B cell (primary cell): ENCODE measurements around the gene UBD. TPM values are rescaled to one million over a fixed set of nuclear protein-coding genes. Genes with fewer than 3 reads are reported as not detected.

Experiments
- ATAC-seq: fragments of 200-7000 bp; cut with Tn5 transposase; one replicate; pipeline ENCODE4 v1.10.0; 2021; ENCODE audit warnings: low read depth, mild to moderate bottlenecking, moderate number of reproducible peaks, moderate library complexity
- CTCF ChIA-PET: fragments of 350-600 bp; sonication (Branson Sonifier 250); formaldehyde crosslinking; loops from one replicate; lab custom pipeline; 2021; ENCODE audit warnings: antibody characterized with exemption, inconsistent platforms; lab: Charles Lee
- POLR2A ChIA-PET: fragments of 350-600 bp; sonication (Branson Sonifier 250); formaldehyde crosslinking; loops from one replicate; lab custom pipeline; 2021; ENCODE audit warnings: antibody characterized with exemption; lab: Charles Lee
- DNase-seq: peaks from one replicate; pipeline ENCODE4 v3.0.0; 2013
- H2AFZ ChIP-seq: 2 replicates; pipeline ENCODE4 v1.6.1; 2012; ENCODE audit warnings: mild to moderate bottlenecking, low read depth, low read length; ENCODE audit not compliant: insufficient read depth, poor library complexity, severe bottlenecking
- H3K27ac ChIP-seq, 2 donors: 1 replicate in 1 of 2; 2 replicates in 1 of 2; pipeline ENCODE4 v1.5.1; 2012 to 2013; ENCODE audit warnings: low read length in 2 of 2, mild to moderate bottlenecking in 2 of 2, moderate library complexity in 1 of 2
- H3K27me3 ChIP-seq, 4 experiments: fragments of 200-600 bp in 1 of 4; sonication (generic) in 1 of 4; replicated peaks in 1 of 4; 1 replicate in 2 of 4; 2 replicates in 2 of 4; pipeline versions ENCODE4 v1.6.1 to v1.7.0; 2013 to 2016; ENCODE audit warnings: low read length in 3 of 4, mild to moderate bottlenecking in 2 of 4, mixed read lengths in 1 of 4, moderate library complexity in 1 of 4; ENCODE audit not compliant: insufficient read depth in 4 of 4, control insufficient read depth in 3 of 4; ENCODE audit errors: control extremely low read depth in 1 of 4
- H3K36me3 ChIP-seq, 2 experiments: replicated peaks in 1 of 2; 1 replicate in 1 of 2; 2 replicates in 1 of 2; pipeline versions ENCODE4 v1.6.1 to v1.7.1; 2013; ENCODE audit warnings: low read length in 1 of 2; ENCODE audit not compliant: insufficient read depth in 2 of 2, control insufficient read depth in 1 of 2; ENCODE audit errors: control extremely low read depth in 1 of 2, extremely low read depth in 1 of 2
- H3K4me1 ChIP-seq, 2 donors: fragments of 200-600 bp in 1 of 2; sonication (generic) in 1 of 2; 1 replicate in 1 of 2; 2 replicates in 1 of 2; pipeline versions ENCODE4 v1.5.1 to v1.6.1; 2013 to 2017; ENCODE audit warnings: low read length in 2 of 2; ENCODE audit not compliant: control insufficient read depth in 2 of 2, insufficient read depth in 2 of 2
- H3K4me2 ChIP-seq: replicated peaks from 2 replicates; pipeline ENCODE3; 2012; ENCODE audit warnings: mild to moderate bottlenecking, low read depth, low read length; ENCODE audit not compliant: poor library complexity, severe bottlenecking
- H3K4me3 ChIP-seq, 5 experiments: fragments of 200-600 bp in 1 of 5; sonication (generic) in 1 of 5; 1 replicate in 3 of 5; 2 replicates in 2 of 5; pipeline versions ENCODE4 v1.5.1 to v1.7.0; 2011 to 2016; ENCODE audit warnings: low read length in 4 of 5, mild to moderate bottlenecking in 4 of 5, low read depth in 2 of 5, control low read depth in 1 of 5, moderate library complexity in 1 of 5; ENCODE audit not compliant: insufficient read depth in 1 of 5; ENCODE audit errors: control extremely low read depth in 1 of 5, extremely low read depth in 1 of 5
- H3K79me2 ChIP-seq: fragments of 200-600 bp; sonication (generic); one replicate; pipeline ENCODE4 v1.6.0; 2016; ENCODE audit warnings: low read length; ENCODE audit not compliant: control insufficient read depth, insufficient read depth
- H3K9ac ChIP-seq: fragments of 200-600 bp; sonication (generic); 2 replicates; pipeline ENCODE4 v1.6.1; 2017; ENCODE audit warnings: mild to moderate bottlenecking, low read length, moderate library complexity
- H3K9me3 ChIP-seq, 3 donors: one replicate each; pipeline versions ENCODE4 v1.6.1 to v1.7.1; 2013; ENCODE audit warnings: low read length in 2 of 3; ENCODE audit not compliant: control insufficient read depth in 2 of 3, insufficient read depth in 1 of 3; ENCODE audit errors: control extremely low read depth in 1 of 3
- H4K20me1 ChIP-seq: 2 replicates; pipeline ENCODE4 v1.6.0; 2012; ENCODE audit warnings: mild to moderate bottlenecking, low read length; ENCODE audit not compliant: insufficient read depth, control insufficient read depth, poor library complexity, severe bottlenecking
- H3K27ac Mint-ChIP-seq: one replicate; pipeline ENCODE4 v1.8.0; 2021; ENCODE audit warnings: mixed read lengths
- H3K27me3 Mint-ChIP-seq: one replicate; pipeline ENCODE4 v1.8.0; 2021; ENCODE audit warnings: mixed read lengths
- H3K4me1 Mint-ChIP-seq: one replicate; pipeline ENCODE4 v1.8.0; 2021; ENCODE audit warnings: mixed read lengths
- H3K4me3 Mint-ChIP-seq: one replicate; pipeline ENCODE4 v1.8.0; 2021; ENCODE audit warnings: mixed read lengths
- H3K9me3 Mint-ChIP-seq: one replicate; pipeline ENCODE4 v1.8.0; 2022; ENCODE audit warnings: mixed read lengths; ENCODE audit not compliant: insufficient read depth
- EZH2 ChIP-seq: IDR thresholded peaks from 2 replicates; pipeline ENCODE4 v1.6.1; 2012; ENCODE audit warnings: borderline replicate concordance, low read depth, mild to moderate bottlenecking, moderate library complexity, low read length; ENCODE audit not compliant: insufficient read depth, poor library complexity, severe bottlenecking
- WGBS: methylation state at CpG from one replicate; pipeline ENCODE4 v1.1.5; 2013; ENCODE audit warnings: missing lambda C conversion rate; ENCODE audit not compliant: insufficient coverage; 5-methylcytosine and 5-hydroxymethylcytosine counted together
- intact Hi-C: fragments of 100-400 bp; cut with micrococcal nuclease; formaldehyde crosslinking; loops from one replicate; pipeline ENCODE4 v1.10.0; 2022
- polyA plus RNA-seq: library from polyadenylated mRNA; depleted of rRNA; stranded (reverse); fragments of >200 nt; gene quantifications from 2 replicates; pipeline ENCODE4 v1.2.3, GENCODE V29; 2012
- total RNA-seq, 2 donors: library from RNA; stranded (reverse); fragments of 120-200 nt in 1 of 2; gene quantifications; 1 replicate in 1 of 2; 2 replicates in 1 of 2; pipeline versions ENCODE4 v1.2.3 to v1.2.4, GENCODE V29; 2013 to 2022
- TF ChIP-seq, protein P1 (sequence below): fragments of 200-600 bp; IDR thresholded peaks from one replicate; pipeline ENCODE4 v1.8.0; 2022; ENCODE audit warnings: antibody characterized with exemption, mild to moderate bottlenecking

Gene UBD
- total and polyA plus RNA-seq, 2 donors (not counting 1 experiment from before 2014, with no cell fraction given): not detected

DNA sequence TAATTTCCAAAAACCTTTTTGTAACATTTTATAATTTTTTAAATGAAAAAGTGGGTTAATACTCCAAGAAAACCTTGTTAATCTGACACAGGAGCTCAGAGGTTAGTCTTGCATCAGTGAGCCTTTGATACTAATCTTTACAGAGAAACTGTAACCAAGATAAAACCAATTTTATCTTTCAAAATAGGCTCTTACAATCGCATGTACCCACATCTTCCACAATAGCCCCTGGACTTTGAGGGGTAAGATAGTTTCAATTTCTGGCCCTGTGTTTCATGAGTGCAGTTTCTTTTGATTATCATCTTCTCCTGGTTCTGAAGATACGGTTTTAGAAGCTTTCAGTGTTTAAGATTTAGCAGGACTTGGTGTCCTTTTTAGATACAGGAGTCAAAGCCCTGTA, 37.3 kb downstream of the UBD start:
- Mint-ChIP-seq H3K4me3 (no peak overlapping the region), H3K27ac (no peak overlapping the region)

DNA sequence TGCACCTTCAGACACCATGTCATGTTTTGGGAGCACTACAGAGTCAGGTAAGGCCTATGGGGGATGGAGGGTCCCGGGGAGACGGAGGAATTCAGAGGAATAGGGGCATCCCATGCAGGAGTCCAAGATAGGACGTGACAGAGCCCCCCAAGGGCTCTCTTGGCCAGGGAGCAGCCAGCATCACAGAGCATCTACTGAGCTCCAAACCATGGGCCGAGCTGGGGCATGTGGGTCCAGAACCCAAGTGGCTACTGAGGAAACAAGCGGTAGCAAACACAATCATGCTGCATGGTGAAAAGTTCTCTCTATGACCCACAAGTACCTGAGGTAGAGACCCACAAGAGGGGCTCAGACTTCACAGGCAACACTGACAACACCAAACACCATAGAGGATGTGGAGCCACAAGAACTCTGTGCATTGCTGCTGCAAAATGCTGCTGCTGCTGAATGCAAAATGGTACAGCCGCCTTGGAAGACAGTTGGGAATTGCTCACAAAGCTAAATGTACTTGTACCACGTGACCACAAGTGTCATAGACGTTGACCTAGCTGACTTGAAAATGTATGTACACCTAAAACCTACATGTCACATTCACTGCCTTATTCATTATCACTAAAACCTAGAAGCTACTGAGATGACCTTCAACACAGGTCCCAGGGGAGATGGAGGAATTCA, 38.4 kb downstream of the UBD start:
- 60% methylated on average over 8 of the region's 8 CpGs for WGBS
- Histone ChIP-seq H3K27me3 (peaks cover 0 to 10% (median 5%) of the 10 kb centered on the region in 4 experiments), H3K79me2 (no peaks in the 10 kb centered on the region), H3K4me2 (no peak overlapping the region), H3K4me1 (no peaks in the 10 kb centered on the region), H3K27ac (no peak overlapping the region), H3K9me3 (no peaks in the 10 kb centered on the region), H4K20me1 (no peaks in the 10 kb centered on the region), H3K36me3 (no peaks in the 10 kb centered on the region), H3K9ac (no peak overlapping the region), H2AFZ (no peak overlapping the region), H3K4me3 (no peak overlapping the region)
- DNase-seq: no peak
- H3K27ac Mint-ChIP-seq: no peak overlapping the region
- TF ChIP-seq, protein P1, sequence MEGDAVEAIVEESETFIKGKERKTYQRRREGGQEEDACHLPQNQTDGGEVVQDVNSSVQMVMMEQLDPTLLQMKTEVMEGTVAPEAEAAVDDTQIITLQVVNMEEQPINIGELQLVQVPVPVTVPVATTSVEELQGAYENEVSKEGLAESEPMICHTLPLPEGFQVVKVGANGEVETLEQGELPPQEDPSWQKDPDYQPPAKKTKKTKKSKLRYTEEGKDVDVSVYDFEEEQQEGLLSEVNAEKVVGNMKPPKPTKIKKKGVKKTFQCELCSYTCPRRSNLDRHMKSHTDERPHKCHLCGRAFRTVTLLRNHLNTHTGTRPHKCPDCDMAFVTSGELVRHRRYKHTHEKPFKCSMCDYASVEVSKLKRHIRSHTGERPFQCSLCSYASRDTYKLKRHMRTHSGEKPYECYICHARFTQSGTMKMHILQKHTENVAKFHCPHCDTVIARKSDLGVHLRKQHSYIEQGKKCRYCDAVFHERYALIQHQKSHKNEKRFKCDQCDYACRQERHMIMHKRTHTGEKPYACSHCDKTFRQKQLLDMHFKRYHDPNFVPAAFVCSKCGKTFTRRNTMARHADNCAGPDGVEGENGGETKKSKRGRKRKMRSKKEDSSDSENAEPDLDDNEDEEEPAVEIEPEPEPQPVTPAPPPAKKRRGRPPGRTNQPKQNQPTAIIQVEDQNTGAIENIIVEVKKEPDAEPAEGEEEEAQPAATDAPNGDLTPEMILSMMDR: no peak
- TF ChIP-seq EZH2: no peak
- ChIA-PET CTCF (no interaction called here), POLR2A (no interaction called here)
- no peak overlapping the region for H3K4me3 Mint-ChIP-seq
- ATAC-seq: no peak
- intact Hi-C loops: no loop called here
- H3K27me3 Mint-ChIP-seq: peaks cover 35% of the 10 kb centered on the region
- H3K9me3 Mint-ChIP-seq: no peaks in the 10 kb centered on the region
- no peaks in the 10 kb centered on the region for H3K4me1 Mint-ChIP-seq

More for the DNA sequence above, 37.3 kb downstream of the UBD start:
- POLR2A ChIA-PET: no interaction called here
- no peak for ATAC-seq
- no peaks in the 10 kb centered on the region for H3K4me1 ChIP-seq
- H3K79me2 ChIP-seq: no peaks in the 10 kb centered on the region
- no CpG with 5 or more reads among the region's 2 CpGs for WGBS
- peaks cover 0 to 10% (median 3%) of the 10 kb centered on the region in 4 experiments for H3K27me3 ChIP-seq
- intact Hi-C loops: no loop called here
- no peak for DNase-seq
- H3K9me3 ChIP-seq: no peaks in the 10 kb centered on the region
- no peak for TF ChIP-seq EZH2
- TF ChIP-seq, protein P1: no peak
- H3K36me3 ChIP-seq: no peaks in the 10 kb centered on the region
- H3K9ac ChIP-seq: no peak overlapping the region
- no peak overlapping the region for H3K27ac ChIP-seq
- no peak overlapping the region for H3K4me3 ChIP-seq
- H4K20me1 ChIP-seq: no peaks in the 10 kb centered on the region
- Mint-ChIP-seq H3K9me3 (no peaks in the 10 kb centered on the region), H3K27me3 (peaks cover 37% of the 10 kb centered on the region), H3K4me1 (no peaks in the 10 kb centered on the region)
- CTCF ChIA-PET: no interaction called here
- no peak overlapping the region for H3K4me2 ChIP-seq
- H2AFZ ChIP-seq: no peak overlapping the region
